ENCODE results near the gene COL8A2.

DNA sequence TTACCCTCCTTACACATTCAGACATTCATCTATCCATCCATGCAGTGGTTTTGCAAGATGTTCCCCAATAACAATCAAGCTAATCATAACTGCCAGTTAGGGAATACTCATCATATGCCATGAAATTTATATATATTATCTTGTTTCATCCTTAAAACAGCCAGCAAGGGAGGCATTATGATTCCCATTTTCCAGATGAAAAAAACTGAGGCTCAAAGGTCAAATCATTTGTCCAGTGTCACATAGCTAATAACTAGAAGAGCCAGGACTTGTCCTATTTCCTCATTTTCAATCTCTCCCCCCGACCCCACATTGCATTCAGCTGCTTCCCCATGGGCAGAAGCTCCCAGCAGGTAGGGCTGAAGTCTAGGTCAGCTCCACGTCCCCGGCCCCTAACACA lies 7.0 kb upstream of the COL8A2 start:
- TF ChIP-seq, protein P1, sequence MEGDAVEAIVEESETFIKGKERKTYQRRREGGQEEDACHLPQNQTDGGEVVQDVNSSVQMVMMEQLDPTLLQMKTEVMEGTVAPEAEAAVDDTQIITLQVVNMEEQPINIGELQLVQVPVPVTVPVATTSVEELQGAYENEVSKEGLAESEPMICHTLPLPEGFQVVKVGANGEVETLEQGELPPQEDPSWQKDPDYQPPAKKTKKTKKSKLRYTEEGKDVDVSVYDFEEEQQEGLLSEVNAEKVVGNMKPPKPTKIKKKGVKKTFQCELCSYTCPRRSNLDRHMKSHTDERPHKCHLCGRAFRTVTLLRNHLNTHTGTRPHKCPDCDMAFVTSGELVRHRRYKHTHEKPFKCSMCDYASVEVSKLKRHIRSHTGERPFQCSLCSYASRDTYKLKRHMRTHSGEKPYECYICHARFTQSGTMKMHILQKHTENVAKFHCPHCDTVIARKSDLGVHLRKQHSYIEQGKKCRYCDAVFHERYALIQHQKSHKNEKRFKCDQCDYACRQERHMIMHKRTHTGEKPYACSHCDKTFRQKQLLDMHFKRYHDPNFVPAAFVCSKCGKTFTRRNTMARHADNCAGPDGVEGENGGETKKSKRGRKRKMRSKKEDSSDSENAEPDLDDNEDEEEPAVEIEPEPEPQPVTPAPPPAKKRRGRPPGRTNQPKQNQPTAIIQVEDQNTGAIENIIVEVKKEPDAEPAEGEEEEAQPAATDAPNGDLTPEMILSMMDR (IDR thresholded peaks at IDR 0.05; ENCODE audit: low read depth, low read length), result no peak
- no peak for TF ChIP-seq POLR2A (IDR thresholded peaks at IDR 0.05; ENCODE audit: extremely low read depth, insufficient read length)
- TF ChIP-seq, protein P2, sequence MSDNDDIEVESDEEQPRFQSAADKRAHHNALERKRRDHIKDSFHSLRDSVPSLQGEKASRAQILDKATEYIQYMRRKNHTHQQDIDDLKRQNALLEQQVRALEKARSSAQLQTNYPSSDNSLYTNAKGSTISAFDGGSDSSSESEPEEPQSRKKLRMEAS (IDR thresholded peaks at IDR 0.05; ENCODE audit: low read depth, low read length), result no peak
